Ovary (tissue), 9 donors: ENCODE results near the gene C4B. TPM values are rescaled to one million over a fixed set of nuclear protein-coding genes. Genes with fewer than 3 reads are reported as not detected.
"Not testable (repeated sequence)": the region's sequence is repeated elsewhere in the genome, so short reads cannot be mapped to it uniquely, and the experiment has no call there.

Experiments used
- DNase-seq, 5 donors: peaks; one replicate each; pipeline ENCODE4 v3.0.0-alpha.2; 2019 to 2020
- H3K27ac ChIP-seq, 2 donors: fragments of 200-600 bp; one replicate each; pipeline versions ENCODE4 v1.5.1 to v1.8.0; 2019 to 2022
- H3K27me3 ChIP-seq: fragments of 200-600 bp; one replicate; pipeline ENCODE4 v1.8.0; 2022
- H3K36me3 ChIP-seq: fragments of 200-600 bp; sonication (generic); one replicate; pipeline ENCODE4 v1.5.1; 2019
- H3K4me1 ChIP-seq: one replicate; pipeline ENCODE4 v1.8.1; 2013; ENCODE audit warnings: mild to moderate bottlenecking, moderate library complexity; ENCODE audit not compliant: insufficient read depth
- H3K4me3 ChIP-seq: fragments of 200-600 bp; sonication (generic); one replicate; pipeline ENCODE4 v1.5.1; 2017
- H3K9me3 ChIP-seq, 2 donors: fragments of 200-600 bp in 1 of 2; sonication (generic) in 1 of 2; one replicate each; pipeline versions ENCODE4 v1.5.1 to v1.8.1; 2013 to 2019; ENCODE audit warnings: mild to moderate bottlenecking in 1 of 2, moderate library complexity in 1 of 2
- WGBS, 3 donors: extraction: QIAGEN DNeasy Blood & Tissue Kit in 1 of 3; methylation state at CpG; one replicate each; pipeline versions ENCODE4 v1.1.5 to v1.1.7; 2013 to 2017; 5-methylcytosine and 5-hydroxymethylcytosine counted together
- intact Hi-C, 4 donors: fragments of 100-400 bp; cut with DNase I; formaldehyde crosslinking; loops; one replicate each; pipeline versions ENCODE4 v1.11.0 to v1.15.1; 2022 to 2023
- polyA plus RNA-seq, 2 donors: library from polyadenylated mRNA; stranded (reverse); fragments of 200-250 nt in 1 of 2; fragments of 350-450 nt in 1 of 2; fragmentation: Illumina TruSeq in 1 of 2; extraction: RNeasy Lipid Tissue Mini Kit (QIAGEN cat#74804) in 1 of 2; gene quantifications; one replicate each; pipeline ENCODE4 v1.2.3, GENCODE V29; 2013 to 2014
- total RNA-seq, 7 donors: library from RNA; depleted of rRNA in 2 of 7; stranded (reverse); fragments of >200 nt in 2 of 7; fragmentation: NEBNext Ultra II Directional in 3 of 7; extraction: Animal tissue kit (Norgen Biotek cat#: 25700) in 3 of 7; gene quantifications; one replicate each; pipeline versions ENCODE4 v1.1.0 to v1.2.4, GENCODE V29; 2016 to 2023
- donor health status: DM: no; HTN: no; CAD: no; lungs with moderate emphysema.
- donor health status: DM: no; HTN: no; CAD: no.
- donor health status: Bipolar disorder and iron deficiency.
- donor health status: DM: yes; HTN: yes; CAD: no.
- donor health status: DM: no; HTN: no; CAD: no.
- donor health status: DM: yes; HTN: yes; CAD: no.

The C4B gene
- total and polyA plus RNA-seq, 9 donors, result 97.4 to 1,673 (median 271) TPM

GRCh38 chr6:31996385-31996784 lies 18.2 kb upstream of the C4B start:
- H3K36me3 ChIP-seq, H3K27ac ChIP-seq, H3K9me3 ChIP-seq, intact Hi-C loops, H3K4me1 ChIP-seq, H3K27me3 ChIP-seq, H3K4me3 ChIP-seq: not testable (repeated sequence)
- 85 to 98% (median 85%) methylated on average over 5 to 6 of the region's 6 CpGs for WGBS, 3 donors
- peak in 3 of 5 donors; percentile 18 to 53 (median 31) for DNase-seq

GRCh38 chr6:32002546-32003268 lies 11.9 kb upstream of the C4B start:
- WGBS, 3 donors, result no CpG with 5 or more reads among the region's 15 CpGs

GRCh38 chr6:32003301-32003700 lies 11.3 kb upstream of the C4B start:
- H3K9me3 ChIP-seq, DNase-seq, H3K27me3 ChIP-seq, H3K27ac ChIP-seq, H3K4me3 ChIP-seq, H3K36me3 ChIP-seq, H3K4me1 ChIP-seq, intact Hi-C loops: not testable (repeated sequence)
- WGBS, 3 donors, result no CpG with 5 or more reads among the region's 7 CpGs

More at GRCh38 chr6:32002546-32003268, 11.9 kb upstream of the C4B start:
- H3K9me3 ChIP-seq, H3K27ac ChIP-seq, H3K4me3 ChIP-seq, H3K4me1 ChIP-seq, DNase-seq, intact Hi-C loops, H3K27me3 ChIP-seq, H3K36me3 ChIP-seq: not testable (repeated sequence)

GRCh38 chr6:32004393-32004792 lies 10.2 kb upstream of the C4B start:
- H3K27ac ChIP-seq, H3K27me3 ChIP-seq, H3K36me3 ChIP-seq, H3K4me1 ChIP-seq, H3K4me3 ChIP-seq, intact Hi-C loops, H3K9me3 ChIP-seq: not testable (repeated sequence)
- 81 to 84% (median 82%) methylated on average over 3 to 4 of the region's 4 CpGs for WGBS, 3 donors
- DNase-seq, result peak in 3 of 5 donors; percentile 6 to 21 (median 6)

- not testable (repeated sequence) for H3K27ac ChIP-seq
- WGBS, 3 donors, result 55 to 71% (median 59%) methylated on average over 8 to 9 of the region's 13 CpGs
- DNase-seq, result peak in 1 of 5 donors; percentile 27
Measured at GRCh38 chr6:32004864-32005537, 9.6 kb upstream of the C4B start.

GRCh38 chr6:32005538-32005880 lies 9.1 kb upstream of the C4B start:
- peak in 4 of 5 donors; percentile 9 to 50 (median 26) for DNase-seq

More at GRCh38 chr6:32004864-32005537, 9.6 kb upstream of the C4B start:
- H3K4me3 ChIP-seq, H3K4me1 ChIP-seq, intact Hi-C loops, H3K36me3 ChIP-seq, H3K27me3 ChIP-seq, H3K9me3 ChIP-seq: not testable (repeated sequence)

GRCh38 chr6:32005991-32006529 lies 8.5 kb upstream of the C4B start:
- 53 to 86% (median 73%) methylated on average over 8 of the region's 8 CpGs for WGBS, 3 donors
- DNase-seq, result peak in 3 of 5 donors; percentile 7 to 33 (median 20)
- not testable (repeated sequence) for H3K4me1 ChIP-seq

More at GRCh38 chr6:32005538-32005880, 9.1 kb upstream of the C4B start:
- H3K36me3 ChIP-seq, H3K9me3 ChIP-seq, H3K4me1 ChIP-seq, H3K27me3 ChIP-seq, intact Hi-C loops, H3K4me3 ChIP-seq, H3K27ac ChIP-seq: not testable (repeated sequence)
- WGBS, 3 donors, result 71 to 82% (median 74%) methylated on average over 1 to 9 of the region's 9 CpGs

GRCh38 chr6:32007086-32007485 lies 7.5 kb upstream of the C4B start:
- H3K27ac ChIP-seq, H3K36me3 ChIP-seq, H3K27me3 ChIP-seq, H3K9me3 ChIP-seq, intact Hi-C loops, H3K4me3 ChIP-seq, H3K4me1 ChIP-seq: not testable (repeated sequence)
- WGBS, 3 donors, result 74 to 88% (median 78%) methylated on average over 3 to 12 of the region's 12 CpGs
- DNase-seq, result peak in 4 of 5 donors; percentile 8 to 45 (median 14)

More at GRCh38 chr6:32005991-32006529, 8.5 kb upstream of the C4B start:
- H3K27ac ChIP-seq, H3K9me3 ChIP-seq, intact Hi-C loops, H3K36me3 ChIP-seq, H3K27me3 ChIP-seq, H3K4me3 ChIP-seq: not testable (repeated sequence)

- intact Hi-C loops, H3K36me3 ChIP-seq, H3K4me1 ChIP-seq, H3K4me3 ChIP-seq, H3K27me3 ChIP-seq, H3K9me3 ChIP-seq, H3K27ac ChIP-seq: not testable (repeated sequence)
- WGBS, 3 donors, result no CpG with 5 or more reads among the region's 24 CpGs
- DNase-seq, result peak in 2 of 5 donors; percentile 9
Measured at GRCh38 chr6:32008037-32008436, 6.6 kb upstream of the C4B start.

- H3K4me3 ChIP-seq, H3K9me3 ChIP-seq, intact Hi-C loops, H3K27me3 ChIP-seq, H3K27ac ChIP-seq, H3K36me3 ChIP-seq, H3K4me1 ChIP-seq: not testable (repeated sequence)
- 20 to 60% (median 56%) methylated on average over 1 to 6 of the region's 12 CpGs for WGBS, 3 donors
- peak in 3 of 5 donors; percentile 8 to 13 (median 8) for DNase-seq
Measured at GRCh38 chr6:32008616-32009015, 6.0 kb upstream of the C4B start.

GRCh38 chr6:32009537-32009936 lies 5.1 kb upstream of the C4B start:
- H3K36me3 ChIP-seq, intact Hi-C loops, H3K4me1 ChIP-seq, H3K27me3 ChIP-seq, H3K27ac ChIP-seq, H3K9me3 ChIP-seq, H3K4me3 ChIP-seq: not testable (repeated sequence)
- 67 to 92% (median 92%) methylated on average over 5 to 10 of the region's 12 CpGs for WGBS, 3 donors
- peak in 4 of 5 donors; percentile 6 to 27 (median 16) for DNase-seq
